OCI-LY1 (cell line): ENCODE results near the gene CYLC2.

Source experiments
- H2AFZ ChIP-seq: fragments of 200-600 bp; sonication (generic), shearing (Covaris generic); 2 replicates; pipeline ENCODE4 v1.6.0; 2014; ENCODE audit warnings: antibody characterized with exemption, mild to moderate bottlenecking, low read length
- H3F3A ChIP-seq: fragments of 200-600 bp; sonication (generic), shearing (Covaris generic); 2 replicates; pipeline ENCODE4 v1.6.0; 2014; ENCODE audit warnings: mild to moderate bottlenecking, antibody characterized with exemption, low read length, moderate library complexity; ENCODE audit not compliant: insufficient read depth
- H3K27ac ChIP-seq: fragments of 200-600 bp; sonication (generic); 2 replicates; pipeline ENCODE4 v1.5.1; 2014; ENCODE audit warnings: low read length, mixed run types, mild to moderate bottlenecking, low read depth; ENCODE audit not compliant: poor library complexity, severe bottlenecking
- H3K27me3 ChIP-seq: fragments of 200-600 bp; sonication (generic); 2 replicates; pipeline ENCODE4 v1.6.0; 2014; ENCODE audit warnings: antibody characterized with exemption, mild to moderate bottlenecking, low read length, moderate library complexity; ENCODE audit not compliant: insufficient read depth
- H3K36me3 ChIP-seq: fragments of 200-600 bp; sonication (generic); 2 replicates; pipeline ENCODE4 v1.6.1; 2014; ENCODE audit warnings: mild to moderate bottlenecking, antibody characterized with exemption, low read length, moderate library complexity, mixed read lengths; ENCODE audit not compliant: insufficient read depth
- H3K4me1 ChIP-seq: fragments of 200-600 bp; sonication (generic); 2 replicates; pipeline ENCODE4 v1.5.1; 2014; ENCODE audit warnings: mild to moderate bottlenecking, low read length, moderate library complexity; ENCODE audit not compliant: insufficient read depth, severe bottlenecking
- H3K4me2 ChIP-seq: fragments of 200-600 bp; sonication (generic), shearing (Covaris generic); 2 replicates; pipeline ENCODE4 v1.6.1; 2014; ENCODE audit warnings: low read length
- H3K4me3 ChIP-seq: fragments of 200-600 bp; sonication (generic); 2 replicates; pipeline ENCODE4 v1.5.1; 2014; ENCODE audit warnings: low read length, low read depth, mild to moderate bottlenecking, mixed read lengths; ENCODE audit not compliant: poor library complexity, severe bottlenecking
- H3K79me2 ChIP-seq: fragments of 200-600 bp; shearing (Covaris generic); 2 replicates; pipeline ENCODE4 v1.6.1; 2016; ENCODE audit warnings: mixed run types, low read length, mixed read lengths; ENCODE audit not compliant: insufficient read depth
- H3K9ac ChIP-seq: fragments of 200-600 bp; sonication (generic), shearing (Covaris generic); 2 replicates; pipeline ENCODE4 v1.6.1; 2014; ENCODE audit warnings: mild to moderate bottlenecking, low read length, mixed read lengths
- H3K9me2 ChIP-seq: fragments of 200-600 bp; sonication (generic), shearing (Covaris generic); 2 replicates; pipeline ENCODE4 v1.6.1; 2014; ENCODE audit warnings: low read depth, mild to moderate bottlenecking, low read length, mixed read lengths
- H3K9me3 ChIP-seq: fragments of 200-600 bp; shearing (Covaris generic); 2 replicates; pipeline ENCODE4 v1.6.1; 2014; ENCODE audit warnings: low read length, mixed read lengths
- H4K20me1 ChIP-seq: fragments of 200-600 bp; sonication (generic), shearing (Covaris generic); 2 replicates; pipeline ENCODE4 v1.6.0; 2016; ENCODE audit warnings: mild to moderate bottlenecking, low read length; ENCODE audit not compliant: insufficient read depth
- EZH2 ChIP-seq: fragments of 200-600 bp; sonication (generic), shearing (Covaris generic); IDR thresholded peaks from 2 replicates; pipeline ENCODE4 v1.8.0; 2017; ENCODE audit warnings: borderline replicate concordance, mixed run types, mild to moderate bottlenecking, antibody characterized with exemption, low read length, moderate library complexity, mixed read lengths
- TF ChIP-seq, protein P1 (sequence below): fragments of 200-600 bp; sonication (generic), shearing (Covaris generic); IDR thresholded peaks from 2 replicates; pipeline ENCODE4 v1.5.1; 2017; ENCODE audit warnings: mild to moderate bottlenecking, antibody characterized with exemption, low read length, moderate library complexity, mixed read lengths

Gene CYLC2, protein sequence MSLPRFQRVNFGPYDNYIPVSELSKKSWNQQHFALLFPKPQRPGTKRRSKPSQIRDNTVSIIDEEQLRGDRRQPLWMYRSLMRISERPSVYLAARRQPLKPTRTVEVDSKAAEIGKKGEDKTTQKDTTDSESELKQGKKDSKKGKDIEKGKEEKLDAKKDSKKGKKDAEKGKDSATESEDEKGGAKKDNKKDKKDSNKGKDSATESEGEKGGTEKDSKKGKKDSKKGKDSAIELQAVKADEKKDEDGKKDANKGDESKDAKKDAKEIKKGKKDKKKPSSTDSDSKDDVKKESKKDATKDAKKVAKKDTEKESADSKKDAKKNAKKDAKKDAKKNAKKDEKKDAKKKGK

DNA sequence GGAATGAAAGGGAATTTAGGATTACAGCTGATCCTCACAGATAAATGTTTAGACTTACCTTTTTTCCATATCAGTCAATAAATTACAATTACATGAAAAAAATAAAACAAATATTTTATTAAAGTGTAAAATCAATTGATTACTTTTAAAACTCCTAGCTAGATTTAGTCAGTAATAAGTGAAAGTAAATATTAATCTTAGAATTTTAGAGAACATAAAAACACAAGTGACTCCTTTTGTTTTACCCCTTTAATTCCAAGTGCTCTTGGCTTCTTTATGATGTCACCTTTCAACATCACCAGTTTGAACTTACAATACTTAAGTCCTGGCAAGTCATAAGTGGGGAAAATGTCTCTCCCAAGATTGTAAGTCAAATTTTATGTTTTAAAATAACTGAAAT lies at the start of gene CYLC2:
Gene CYLC2 (plus strand): TSS at position 301 of the 400 bp plus-strand sequence. CDS start 48 bp downstream, at position 349.
- Histone ChIP-seq H3K4me3 (no peak within 1 kb of the TSS), H3K9ac (no peak within 1 kb of the TSS), H3K27me3 (no peaks in the 10 kb centered on the region), H3K9me2 (no peaks in the 10 kb centered on the region), H2AFZ (no peak within 1 kb of the TSS), H4K20me1 (no peaks in the 10 kb centered on the region), H3K36me3 (no peaks in the 10 kb centered on the region), H3K9me3 (no peaks in the 10 kb centered on the region), H3K27ac (no peak within 1 kb of the TSS), H3K4me1 (no peaks in the 10 kb centered on the region), H3F3A (no peaks in the 10 kb centered on the region), H3K79me2 (no peaks in the 10 kb centered on the region), H3K4me2 (no peak within 1 kb of the TSS)
- no peak for TF ChIP-seq EZH2
- TF ChIP-seq, protein P1, sequence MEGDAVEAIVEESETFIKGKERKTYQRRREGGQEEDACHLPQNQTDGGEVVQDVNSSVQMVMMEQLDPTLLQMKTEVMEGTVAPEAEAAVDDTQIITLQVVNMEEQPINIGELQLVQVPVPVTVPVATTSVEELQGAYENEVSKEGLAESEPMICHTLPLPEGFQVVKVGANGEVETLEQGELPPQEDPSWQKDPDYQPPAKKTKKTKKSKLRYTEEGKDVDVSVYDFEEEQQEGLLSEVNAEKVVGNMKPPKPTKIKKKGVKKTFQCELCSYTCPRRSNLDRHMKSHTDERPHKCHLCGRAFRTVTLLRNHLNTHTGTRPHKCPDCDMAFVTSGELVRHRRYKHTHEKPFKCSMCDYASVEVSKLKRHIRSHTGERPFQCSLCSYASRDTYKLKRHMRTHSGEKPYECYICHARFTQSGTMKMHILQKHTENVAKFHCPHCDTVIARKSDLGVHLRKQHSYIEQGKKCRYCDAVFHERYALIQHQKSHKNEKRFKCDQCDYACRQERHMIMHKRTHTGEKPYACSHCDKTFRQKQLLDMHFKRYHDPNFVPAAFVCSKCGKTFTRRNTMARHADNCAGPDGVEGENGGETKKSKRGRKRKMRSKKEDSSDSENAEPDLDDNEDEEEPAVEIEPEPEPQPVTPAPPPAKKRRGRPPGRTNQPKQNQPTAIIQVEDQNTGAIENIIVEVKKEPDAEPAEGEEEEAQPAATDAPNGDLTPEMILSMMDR: no peak

DNA sequence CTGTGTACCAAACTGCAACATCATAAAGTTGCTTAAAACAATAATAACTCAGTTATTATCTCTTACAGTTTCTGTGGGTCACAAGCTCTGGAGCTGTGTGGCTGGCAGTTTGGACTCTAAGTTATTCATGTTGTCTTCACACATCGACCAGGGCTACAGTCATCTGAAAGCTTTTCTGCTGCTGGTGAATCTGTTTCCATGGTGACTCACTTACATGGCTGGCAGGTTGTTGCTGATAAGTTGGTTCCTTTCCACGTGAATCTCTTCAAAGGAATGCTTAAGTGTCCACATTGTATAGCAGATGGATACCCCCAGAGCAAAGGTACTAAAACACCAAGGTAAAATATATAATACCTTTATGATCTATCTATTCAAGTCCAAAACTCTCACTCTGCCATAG lies 44.8 kb upstream of the CYLC2 start:
- Histone ChIP-seq H3K79me2 (no peaks in the 10 kb centered on the region), H3K36me3 (no peaks in the 10 kb centered on the region), H3K4me1 (no peaks in the 10 kb centered on the region), H2AFZ (no peak overlapping the region), H3K4me2 (no peak overlapping the region), H3K27me3 (no peaks in the 10 kb centered on the region), H3K4me3 (no peak overlapping the region), H4K20me1 (no peaks in the 10 kb centered on the region), H3K9me3 (no peaks in the 10 kb centered on the region), H3F3A (no peaks in the 10 kb centered on the region), H3K9me2 (no peaks in the 10 kb centered on the region), H3K27ac (no peak overlapping the region), H3K9ac (no peak overlapping the region)
- TF ChIP-seq, protein P1: no peak
- TF ChIP-seq EZH2: no peak

DNA sequence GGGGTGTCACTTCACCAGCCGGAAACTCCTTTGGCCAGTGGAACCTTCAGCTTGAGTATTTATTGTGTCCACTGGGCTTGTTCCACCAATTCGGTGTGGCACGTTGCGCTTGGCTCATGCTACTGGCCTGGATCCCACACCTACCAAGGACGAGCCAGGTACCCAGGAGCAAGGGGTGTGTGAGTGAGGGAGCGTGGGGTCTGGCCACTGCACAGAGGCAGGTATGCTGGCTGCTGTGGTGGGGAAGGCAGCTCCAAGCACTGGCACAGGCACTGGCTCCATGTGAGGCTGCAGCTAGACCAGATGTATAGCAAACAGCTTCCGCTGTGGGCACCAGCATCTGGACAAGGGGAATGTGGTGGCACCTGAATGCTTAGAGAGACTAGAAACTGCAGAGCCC lies 28.1 kb upstream of the CYLC2 start:
- H3K4me1 ChIP-seq: no peaks in the 10 kb centered on the region
- H3K9ac ChIP-seq: no peak overlapping the region
- no peak overlapping the region for H3K4me2 ChIP-seq
- H3K27ac ChIP-seq: no peak overlapping the region
- no peaks in the 10 kb centered on the region for H3K9me2 ChIP-seq
- no peak overlapping the region for H3K4me3 ChIP-seq
- 0 out of 2 replicates have a peak, but pooled peaks cover 3% of the 10 kb centered on the region for H3K9me3 ChIP-seq
- TF ChIP-seq, protein P1: no peak
- TF ChIP-seq EZH2: no peak
- no peaks in the 10 kb centered on the region for H3K36me3 ChIP-seq
- H3K79me2 ChIP-seq: no peaks in the 10 kb centered on the region
- H4K20me1 ChIP-seq: no peaks in the 10 kb centered on the region
- H3F3A ChIP-seq: no peaks in the 10 kb centered on the region
- no peak overlapping the region for H2AFZ ChIP-seq
- no peaks in the 10 kb centered on the region for H3K27me3 ChIP-seq
